Vagina (tissue), 2 donors: ENCODE results near the gene FCHSD2.

Experiments
- CTCF ChIP-seq, 3 experiments: fragments of 450-650 bp in 2 of 3; fragments of 200-600 bp in 1 of 3; sonication (generic) in 1 of 3; IDR thresholded peaks; one replicate each; pipeline ENCODE4 v1.5.1; 2017 to 2019; ENCODE audit warnings: antibody characterized with exemption in 3 of 3, mild to moderate bottlenecking in 2 of 3, moderate library complexity in 2 of 3
- POLR2A ChIP-seq, 2 donors: fragments of 450-650 bp; IDR thresholded peaks; one replicate each; pipeline ENCODE4 v1.6.1; 2017; ENCODE audit warnings: antibody characterized with exemption in 2 of 2, mild to moderate bottlenecking in 2 of 2, moderate library complexity in 2 of 2

GRCh38 chr11:73174495-73174791 lies 32.3 kb upstream of the FCHSD2 start:
- TF ChIP-seq CTCF (IDR thresholded peaks at IDR 0.05) = no peak
- no peak for TF ChIP-seq POLR2A (IDR thresholded peaks at IDR 0.05)
